Liver (tissue), 9 donors: ENCODE data around the gene CORO2B. TPM values are rescaled to one million over a fixed set of nuclear protein-coding genes. Genes with fewer than 3 reads are reported as not detected.

Experiments used
- DNase-seq: peaks from one replicate; pipeline ENCODE4 v3.0.0-alpha.2; 2017; ENCODE audit warnings: low spot score
- H3K27ac ChIP-seq, 2 donors: one replicate each; pipeline ENCODE4 v1.7.0; 2013; ENCODE audit warnings: inconsistent platforms in 2 of 2, low read length in 2 of 2, control low read depth in 1 of 2, low read depth in 1 of 2, mild to moderate bottlenecking in 1 of 2
- H3K27me3 ChIP-seq, 4 donors: one replicate each; pipeline versions ENCODE4 v1.6.1 to v1.7.0; 2013; ENCODE audit warnings: low read length in 3 of 4, inconsistent platforms in 1 of 4, mild to moderate bottlenecking in 1 of 4, moderate library complexity in 1 of 4; ENCODE audit not compliant: control insufficient read depth in 4 of 4, insufficient read depth in 4 of 4
- H3K36me3 ChIP-seq, 4 donors: one replicate each; pipeline versions ENCODE4 v1.6.1 to v1.7.0; 2013; ENCODE audit warnings: low read length in 3 of 4, mild to moderate bottlenecking in 3 of 4, low read depth in 1 of 4, moderate library complexity in 1 of 4; ENCODE audit not compliant: control insufficient read depth in 4 of 4, insufficient read depth in 3 of 4
- H3K4me1 ChIP-seq, 4 donors: one replicate each; pipeline versions ENCODE4 v1.6.1 to v1.7.0; 2013; ENCODE audit warnings: low read length in 3 of 4, mild to moderate bottlenecking in 3 of 4, moderate library complexity in 1 of 4; ENCODE audit not compliant: control insufficient read depth in 4 of 4, insufficient read depth in 4 of 4
- H3K4me3 ChIP-seq, 3 donors: one replicate each; pipeline versions ENCODE4 v1.6.1 to v1.7.0; 2013; ENCODE audit warnings: low read length in 3 of 3, control low read depth in 1 of 3, low read depth in 1 of 3, mild to moderate bottlenecking in 1 of 3
- H3K9ac ChIP-seq, 2 donors: one replicate each; pipeline ENCODE4 v1.7.0; 2013; ENCODE audit warnings: low read length in 2 of 2, mild to moderate bottlenecking in 2 of 2, moderate library complexity in 2 of 2, control low read depth in 1 of 2, low read depth in 1 of 2
- H3K9me3 ChIP-seq, 4 donors: one replicate each; pipeline versions ENCODE4 v1.6.1 to v1.7.0; 2013; ENCODE audit warnings: low read length in 3 of 4; ENCODE audit not compliant: control insufficient read depth in 4 of 4
- ATF3 ChIP-seq: IDR thresholded peaks from 2 replicates; pipeline ENCODE4 v1.6.1; 2016; ENCODE audit warnings: antibody characterized with exemption
- CTCF ChIP-seq: fragments of 150-350 bp; IDR thresholded peaks from 2 replicates; pipeline ENCODE4 v1.5.1; 2017; ENCODE audit warnings: improper control_type of control experiment, low read depth, low read length; ENCODE audit not compliant: missing input control
- EGR1 ChIP-seq, 2 donors: IDR thresholded peaks; 2 replicates each; pipeline ENCODE4 v1.6.1; 2016 to 2018; ENCODE audit warnings: antibody characterized with exemption in 2 of 2, low read depth in 2 of 2
- FOXA1 ChIP-seq: IDR thresholded peaks from 2 replicates; pipeline ENCODE4 v1.6.1; 2016; ENCODE audit warnings: antibody characterized with exemption
- FOXA2 ChIP-seq: IDR thresholded peaks from 2 replicates; pipeline ENCODE4 v1.6.1; 2016; ENCODE audit warnings: antibody characterized with exemption
- GABPA ChIP-seq, 2 donors: IDR thresholded peaks in 1 of 2; conservative IDR thresholded peaks in 1 of 2; 2 replicates each; pipeline ENCODE4 v1.6.1; 2016; ENCODE audit warnings: antibody characterized with exemption in 2 of 2, mild to moderate bottlenecking in 1 of 2, moderate library complexity in 1 of 2
- HNF4A ChIP-seq, 2 donors: conservative IDR thresholded peaks; 2 replicates each; pipeline ENCODE4 v1.6.1; 2016; ENCODE audit warnings: antibody characterized with exemption in 2 of 2, mild to moderate bottlenecking in 2 of 2
- HNF4G ChIP-seq: IDR thresholded peaks from 2 replicates; pipeline ENCODE4 v1.6.1; 2016; ENCODE audit warnings: antibody characterized with exemption
- JUND ChIP-seq, 2 donors: IDR thresholded peaks; 2 replicates each; pipeline ENCODE4 v1.6.1; 2016; ENCODE audit warnings: antibody characterized with exemption in 2 of 2
- MAX ChIP-seq: IDR thresholded peaks from 2 replicates; pipeline ENCODE4 v1.6.1; 2016; ENCODE audit warnings: antibody characterized with exemption
- NR2F2 ChIP-seq: IDR thresholded peaks from 2 replicates; pipeline ENCODE4 v1.6.1; 2016; ENCODE audit warnings: antibody characterized with exemption
- RAD21 ChIP-seq, 2 donors: IDR thresholded peaks; 2 replicates each; pipeline ENCODE4 v1.6.1; 2016; ENCODE audit warnings: antibody characterized with exemption in 2 of 2, mild to moderate bottlenecking in 2 of 2
- RXRA ChIP-seq, 2 donors: IDR thresholded peaks; 2 replicates each; pipeline ENCODE4 v1.6.1; 2017 to 2018; ENCODE audit warnings: antibody characterized with exemption in 2 of 2, mild to moderate bottlenecking in 1 of 2
- TAF1 ChIP-seq: conservative IDR thresholded peaks from 2 replicates; pipeline ENCODE4 v1.6.1; 2016; ENCODE audit warnings: antibody characterized with exemption, mild to moderate bottlenecking
- YY1 ChIP-seq: IDR thresholded peaks from 2 replicates; pipeline ENCODE4 v1.6.1; 2016; ENCODE audit warnings: antibody characterized with exemption, mild to moderate bottlenecking
- ZBTB33 ChIP-seq: IDR thresholded peaks from 2 replicates; pipeline ENCODE4 v1.6.1; 2016; ENCODE audit warnings: antibody characterized with exemption
- WGBS: extraction: QIAGEN DNeasy Blood & Tissue Kit; methylation state at CpG from one replicate; pipeline ENCODE4 v1.1.7; 2013; 5-methylcytosine and 5-hydroxymethylcytosine counted together
- polyA plus RNA-seq, 2 donors: library from polyadenylated mRNA; stranded (reverse) in 1 of 2; unstranded in 1 of 2; fragments of 200-250 nt in 1 of 2; fragments of >200 nt in 1 of 2; fragmentation: Nextera tagmentation in 1 of 2; extraction: Ambion mirVana in 1 of 2; gene quantifications; one replicate each; pipeline versions ENCODE4 v1.2.1 to v1.2.3, GENCODE V29; 2013 to 2015
- total RNA-seq, 2 donors: library from RNA; depleted of rRNA; stranded (reverse); fragments of >200 nt; gene quantifications; one replicate each; pipeline ENCODE4 v1.2.3, GENCODE V29; 2014
- donor health status: healthy.
- donor health status: healthy.
- donor health status: healthy.
- donor health status: healthy.
- donor health status: healthy.

Gene CORO2B
- total and polyA plus RNA-seq, 4 donors, result 0.15 to 0.65 (median 0.52) TPM

- H3K27ac ChIP-seq, result no peak overlapping the region
- no peak for DNase-seq
- WGBS, result 76% methylated on average over 11 of the region's 11 CpGs
Observed at GRCh38 chr15:68602459-68603215, 23.8 kb downstream of the CORO2B start.

GRCh38 chr15:68603216-68603595, 24.4 kb downstream of the CORO2B start:
- H3K4me3 ChIP-seq, result no peak overlapping the region
- TF ChIP-seq MAX (no peak), RAD21 (IDR thresholded peaks at IDR 0.05) (no peak), FOXA1 (no peak), NR2F2 (no peak)
- H3K4me1 ChIP-seq, result no peaks in the 10 kb centered on the region
- no peaks in the 10 kb centered on the region for H3K36me3 ChIP-seq
- H3K9me3 ChIP-seq, result peaks cover 0 to 3% (median 0%) of the 10 kb centered on the region in 4 donors
- no peak for DNase-seq
- H3K9ac ChIP-seq, result no peak overlapping the region
- 90% methylated on average over 5 of the region's 5 CpGs for WGBS
- H3K27me3 ChIP-seq, result no peaks in the 10 kb centered on the region
- no peak overlapping the region for H3K27ac ChIP-seq

More at GRCh38 chr15:68602459-68603215, 23.8 kb downstream of the CORO2B start:
- Histone ChIP-seq H3K27me3 (no peaks in the 10 kb centered on the region), H3K4me3 (no peak overlapping the region), H3K9me3 (peaks cover 0 to 3% (median 0%) of the 10 kb centered on the region in 4 donors), H3K36me3 (no peaks in the 10 kb centered on the region), H3K9ac (no peak overlapping the region), H3K4me1 (no peaks in the 10 kb centered on the region)
- TF ChIP-seq GABPA (IDR thresholded peaks at IDR 0.05 in 1 of 2, conservative IDR thresholded peaks at IDR 0.05 in 1 of 2) (no peak), FOXA2 (no peak), YY1 (no peak), RAD21 (IDR thresholded peaks at IDR 0.05) (no peak), TAF1 (no peak), MAX (no peak), ATF3 (no peak), FOXA1 (no peak), JUND (IDR thresholded peaks at IDR 0.05) (no peak), CTCF (no peak)

- no peak overlapping the region for H3K27ac ChIP-seq
- TF ChIP-seq ATF3, result no peak
- TF ChIP-seq NR2F2, result no peak
- TF ChIP-seq HNF4G, result no peak
- TF ChIP-seq RXRA (IDR thresholded peaks at IDR 0.05), result no peak
- TF ChIP-seq MAX, result no peak
- TF ChIP-seq FOXA1, result no peak
- TF ChIP-seq HNF4A (conservative IDR thresholded peaks at IDR 0.05), result no peak
- TF ChIP-seq EGR1 (IDR thresholded peaks at IDR 0.05; ENCODE audit: low read depth in 2 of 2), result no peak
- no peak for TF ChIP-seq GABPA (IDR thresholded peaks at IDR 0.05 in 1 of 2, conservative IDR thresholded peaks at IDR 0.05 in 1 of 2)
- no peak for TF ChIP-seq ZBTB33
- TF ChIP-seq CTCF, result no peak
- no peak for TF ChIP-seq JUND (IDR thresholded peaks at IDR 0.05)
- TF ChIP-seq RAD21 (IDR thresholded peaks at IDR 0.05), result no peak
- TF ChIP-seq TAF1, result no peak
- H3K9ac ChIP-seq, result no peak overlapping the region
- H3K27me3 ChIP-seq, result no peaks in the 10 kb centered on the region
- 94% methylated on average over 9 of the region's 9 CpGs for WGBS
- H3K36me3 ChIP-seq, result no peaks in the 10 kb centered on the region
- H3K4me3 ChIP-seq, result no peak overlapping the region
- peak; percentile 67 for DNase-seq
- peaks cover 0 to 3% (median 0%) of the 10 kb centered on the region in 4 donors for H3K9me3 ChIP-seq
- H3K4me1 ChIP-seq, result no peaks in the 10 kb centered on the region
Observed at GRCh38 chr15:68603951-68604350, 25.2 kb downstream of the CORO2B start.
